ENCODE results near the gene VPS35L.

The VPS35L gene

DNA sequence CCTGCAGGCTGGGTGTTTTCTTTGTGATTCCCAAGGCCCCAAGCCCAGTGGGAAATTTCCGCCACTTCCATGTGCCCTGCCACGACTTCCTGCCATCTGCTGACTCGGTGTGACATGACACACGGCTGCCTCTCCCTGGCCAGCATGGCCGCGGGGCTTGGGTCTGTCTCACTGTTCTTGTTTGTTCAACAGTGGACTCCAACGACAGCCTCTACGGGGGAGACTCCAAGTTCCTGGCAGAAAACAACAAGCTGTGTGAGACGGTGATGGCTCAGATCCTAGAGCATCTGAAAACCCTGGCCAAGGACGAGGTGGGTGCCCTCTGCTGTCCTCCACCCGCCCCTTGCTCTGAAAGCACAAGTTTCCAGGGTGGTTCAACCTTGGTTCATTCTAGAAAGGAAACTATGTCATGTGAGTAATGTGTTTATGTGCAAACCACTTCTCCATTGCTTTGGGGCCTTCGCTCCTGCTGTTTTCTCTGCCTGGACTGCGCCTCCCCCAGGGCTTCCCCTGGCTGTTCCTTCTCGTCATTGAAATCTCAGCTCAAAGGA, 135.7 kb downstream of the VPS35L start:
- DNase-seq (ENCODE audit: low spot score): no peak

DNA sequence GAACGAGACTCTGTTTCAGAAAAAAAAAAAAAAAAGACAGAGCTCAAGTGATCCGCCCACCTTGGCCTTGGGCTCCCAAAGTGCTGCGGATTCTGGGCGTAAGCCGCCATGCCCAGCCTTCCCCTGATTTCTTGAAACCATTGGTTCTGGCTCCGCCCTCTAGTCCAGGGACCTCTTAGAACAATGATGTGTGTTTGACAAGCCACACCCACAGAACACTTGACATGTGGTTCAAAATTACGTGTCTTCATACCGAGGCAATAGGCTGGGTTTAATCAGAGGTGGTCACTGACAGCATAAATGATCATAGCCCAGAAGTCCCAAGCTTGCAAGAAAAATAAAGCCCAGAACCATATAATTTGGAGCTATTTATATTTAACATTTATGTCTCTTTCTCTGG, 139.5 kb downstream of the VPS35L start:
- no peak for DNase-seq (ENCODE audit: low spot score)

DNA sequence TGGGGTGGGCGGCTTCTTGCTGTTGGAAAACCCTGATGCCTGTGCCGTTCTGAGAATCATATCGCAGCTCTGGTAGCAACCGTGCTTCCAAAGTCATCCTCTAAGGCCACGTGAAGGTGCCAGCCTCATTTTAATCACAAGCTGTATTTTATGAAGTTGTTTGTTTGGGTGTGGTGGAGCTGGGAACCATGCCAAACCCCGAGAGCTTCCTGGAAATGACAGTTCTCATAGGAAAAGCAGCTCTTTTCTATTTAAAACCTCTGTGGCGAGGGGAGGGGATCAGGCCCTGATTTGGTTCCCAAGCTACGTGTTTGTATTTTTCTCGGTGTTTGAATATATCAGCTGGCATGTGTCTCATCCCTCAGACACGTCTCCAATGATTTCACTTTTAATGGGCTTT, 140.8 kb downstream of the VPS35L start:
- DNase-seq (ENCODE audit: low spot score): no peak

- no peak for DNase-seq (ENCODE audit: low spot score)
These were observed 141.5 kb downstream of the VPS35L start for GRCh38 chr16:19696961-19697360.

GRCh38 chr16:19697756-19698318, 142.3 kb downstream of the VPS35L start:
- no peak for DNase-seq (ENCODE audit: low spot score)

GRCh38 chr16:19698480-19699465, 143.3 kb downstream of the VPS35L start:
- no peak for DNase-seq (ENCODE audit: low spot score)

- no peak for DNase-seq (ENCODE audit: low spot score)
These were observed 144.0 kb downstream of the VPS35L start for GRCh38 chr16:19699472-19699871.

DNA sequence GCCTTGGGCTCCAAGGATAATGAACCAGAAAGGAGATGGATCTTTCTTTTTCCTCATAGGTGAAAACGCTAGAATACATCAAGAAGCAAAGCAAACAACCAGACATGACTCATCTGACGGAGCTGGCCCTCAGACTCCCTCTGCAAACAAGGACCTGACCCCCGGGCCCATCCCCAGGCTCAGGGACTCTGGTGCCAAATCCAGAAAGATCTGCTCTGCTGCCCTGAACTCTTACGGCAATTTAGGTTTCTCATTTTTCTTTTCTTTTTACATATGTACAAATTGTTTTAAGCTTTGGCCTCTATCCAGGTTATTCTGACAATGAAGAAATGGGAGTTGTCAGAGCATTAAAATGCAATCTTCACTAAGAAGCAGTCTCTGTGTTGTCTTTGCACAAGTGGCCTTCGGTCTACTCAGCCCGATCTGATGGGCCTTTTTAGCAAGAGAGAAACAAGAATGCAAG, 144.8 kb downstream of the VPS35L start:
- DNase-seq (ENCODE audit: low spot score): no peak

DNA sequence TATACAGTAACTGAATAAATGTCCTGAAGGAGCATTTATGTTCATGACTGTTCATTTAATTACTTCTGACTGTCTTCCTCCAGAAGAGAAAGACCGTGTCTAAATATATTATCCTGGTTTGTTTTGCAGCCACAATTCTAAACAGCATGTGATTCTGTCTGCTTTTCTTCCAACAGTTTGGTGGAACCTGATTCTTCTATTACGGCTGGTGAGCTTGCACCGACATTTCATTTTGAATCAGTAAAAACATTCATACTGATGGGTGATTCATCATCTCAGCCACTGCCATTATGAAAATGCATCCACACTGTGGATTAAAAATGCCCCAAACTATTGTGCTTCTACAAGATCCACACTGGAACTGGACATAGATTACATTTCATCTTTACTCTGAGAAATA, 145.6 kb downstream of the VPS35L start:
- no peak for DNase-seq (ENCODE audit: low spot score)

GRCh38 chr16:19703172-19703889, 147.8 kb downstream of the VPS35L start:
- DNase-seq (ENCODE audit: low spot score): no peak

- DNase-seq (ENCODE audit: low spot score): no peak
These were observed 149.0 kb downstream of the VPS35L start for GRCh38 chr16:19704321-19705145.

DNA sequence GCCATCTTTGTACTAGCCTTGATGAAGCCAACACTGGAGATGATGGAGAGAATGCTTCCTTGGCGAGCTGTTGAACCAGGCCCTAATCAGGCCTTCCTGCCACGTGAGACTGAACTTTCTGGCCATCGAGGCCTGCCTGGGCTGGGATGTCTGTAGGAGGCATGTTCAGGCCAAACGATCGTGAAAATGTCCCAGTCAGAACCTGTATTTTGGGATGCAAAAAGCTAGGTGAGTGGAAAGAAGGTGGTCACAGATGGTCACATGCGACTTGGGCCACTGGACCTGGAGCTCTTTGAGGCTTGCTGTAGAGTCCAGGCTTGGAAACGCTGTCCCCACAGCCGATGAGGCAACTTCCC, 149.6 kb downstream of the VPS35L start:
- no peak for DNase-seq (ENCODE audit: low spot score)

DNA sequence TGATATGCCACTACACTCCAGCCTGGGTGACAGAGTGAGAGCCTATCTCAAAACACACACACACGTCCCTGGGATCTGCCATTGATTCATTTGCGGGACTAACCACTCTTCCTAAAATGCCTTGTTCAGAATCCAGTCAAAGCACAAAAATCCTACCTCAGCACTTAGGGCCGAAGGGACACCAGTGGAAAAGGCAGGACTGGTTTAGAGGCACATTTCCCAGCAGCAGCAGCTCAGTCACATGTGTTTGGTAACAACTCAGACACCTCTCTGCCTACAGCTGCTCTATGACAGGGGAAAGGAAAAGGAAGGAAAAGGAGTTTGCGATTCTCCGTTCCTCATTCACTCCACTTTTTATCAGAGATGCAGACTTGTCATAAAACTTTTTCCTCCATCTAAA, 150.3 kb downstream of the VPS35L start:
- DNase-seq (ENCODE audit: low spot score): no peak

DNA sequence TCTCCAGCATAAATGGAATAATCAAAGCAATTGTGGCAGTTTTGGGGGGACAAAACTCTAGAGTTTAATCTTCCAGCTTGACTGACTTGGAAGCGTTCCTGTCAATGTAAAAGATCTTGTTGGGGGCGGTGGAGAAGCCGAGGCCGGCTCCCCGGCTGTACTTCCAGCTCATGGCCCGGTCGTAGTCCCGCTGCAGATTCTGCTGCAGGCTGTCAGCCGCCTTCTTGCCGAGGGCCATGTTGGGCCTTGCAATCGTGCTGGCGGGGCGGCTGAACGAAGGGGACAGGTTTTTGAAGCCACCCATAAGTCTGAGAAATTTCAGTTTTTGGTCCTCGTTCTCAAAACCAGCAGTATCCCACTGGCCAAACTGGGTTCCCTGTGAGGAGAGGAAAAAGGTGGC, 151.3 kb downstream of the VPS35L start:
- DNase-seq (ENCODE audit: low spot score): no peak

DNA sequence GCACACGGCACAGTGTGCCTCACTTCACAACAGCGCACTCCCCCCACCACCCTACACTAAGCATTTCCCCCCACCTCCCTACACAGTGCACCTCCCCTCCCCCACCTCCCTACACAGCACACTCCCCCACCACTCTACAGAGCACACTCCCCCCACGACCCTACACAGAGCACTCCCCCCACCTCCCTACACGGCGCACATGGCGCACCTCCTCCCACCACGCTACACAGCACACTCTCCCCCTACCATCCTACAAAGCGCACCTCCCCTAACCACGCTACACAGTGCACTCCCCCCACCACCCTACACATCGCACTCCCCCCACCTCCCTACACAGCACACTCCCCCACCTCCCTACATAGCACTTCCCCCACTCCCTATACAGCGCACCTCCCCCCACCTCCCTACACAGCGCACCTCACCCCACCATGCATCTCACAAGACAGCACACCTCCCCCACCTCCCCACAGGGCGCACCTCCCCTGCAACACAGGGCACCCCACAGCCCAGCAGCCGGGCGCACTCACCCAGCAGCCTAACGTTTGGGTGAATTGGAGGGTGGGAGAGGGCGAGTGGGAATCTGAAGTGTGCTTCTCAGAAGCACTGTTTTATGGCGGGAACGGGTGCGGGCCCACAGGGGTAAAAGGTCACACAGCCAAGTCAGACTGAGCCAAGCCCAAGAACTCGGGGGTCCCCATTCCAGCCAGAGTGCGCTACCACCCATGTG, 152.2 kb downstream of the VPS35L start:
- DNase-seq (ENCODE audit: low spot score): no peak

GRCh38 chr16:19708296-19709205, 153.0 kb downstream of the VPS35L start:
- DNase-seq (ENCODE audit: low spot score): no peak

- DNase-seq (ENCODE audit: low spot score): no peak
These were observed 154.1 kb downstream of the VPS35L start for GRCh38 chr16:19709381-19710136.

- no peak for DNase-seq (ENCODE audit: low spot score)
These were observed 154.8 kb downstream of the VPS35L start for GRCh38 chr16:19710191-19710908.
